Left ventricle myocardium inferior (tissue), 1 donor: ENCODE measurements around the gene NDE1. TPM values are rescaled to one million over a fixed set of nuclear protein-coding genes. Genes with fewer than 3 reads are reported as not detected.

Source experiments
- DNase-seq: peaks from one replicate; pipeline ENCODE4 v3.0.0-alpha.2; 2020
- H3K27ac ChIP-seq: fragments of 200-600 bp; replicated peaks from 2 replicates; pipeline ENCODE4 v1.8.0; 2021
- H3K27me3 ChIP-seq: fragments of 200-600 bp; 2 replicates; pipeline ENCODE4 v1.8.0; 2021; ENCODE audit warnings: low read depth
- H3K36me3 ChIP-seq: fragments of 200-600 bp; 2 replicates; pipeline ENCODE4 v1.8.0; 2021
- H3K4me1 ChIP-seq: fragments of 200-600 bp; 2 replicates; pipeline ENCODE4 v1.8.0; 2021
- H3K4me3 ChIP-seq: fragments of 200-600 bp; 2 replicates; pipeline ENCODE4 v1.8.0; 2021; ENCODE audit warnings: mild to moderate bottlenecking, moderate library complexity
- H3K9me3 ChIP-seq: fragments of 200-600 bp; replicated peaks from 2 replicates; pipeline ENCODE4 v1.8.0; 2021
- intact Hi-C: fragments of 100-400 bp; cut with micrococcal nuclease; formaldehyde crosslinking; loops from one replicate; pipeline ENCODE4 v1.11.0; 2022
- total RNA-seq: library from RNA; stranded (reverse); fragmentation: NEBNext Ultra II Directional; extraction: Animal tissue kit (Norgen Biotek cat#: 25700); gene quantifications from one replicate; pipeline ENCODE4 v1.2.1, GENCODE V29; 2021
- TF ChIP-seq, protein P1 (sequence below): fragments of 200-600 bp; IDR thresholded peaks from 2 replicates; pipeline ENCODE4 v1.8.0; 2021; ENCODE audit warnings: antibody characterized with exemption, mild to moderate bottlenecking, borderline replicate concordance
- donor health status: DM: no; HTN: yes; CAD: no; lungs with severe emphysema.

The NDE1 gene
- total RNA-seq, 1 donor from 2014 or later: 16.3 TPM

DNA sequence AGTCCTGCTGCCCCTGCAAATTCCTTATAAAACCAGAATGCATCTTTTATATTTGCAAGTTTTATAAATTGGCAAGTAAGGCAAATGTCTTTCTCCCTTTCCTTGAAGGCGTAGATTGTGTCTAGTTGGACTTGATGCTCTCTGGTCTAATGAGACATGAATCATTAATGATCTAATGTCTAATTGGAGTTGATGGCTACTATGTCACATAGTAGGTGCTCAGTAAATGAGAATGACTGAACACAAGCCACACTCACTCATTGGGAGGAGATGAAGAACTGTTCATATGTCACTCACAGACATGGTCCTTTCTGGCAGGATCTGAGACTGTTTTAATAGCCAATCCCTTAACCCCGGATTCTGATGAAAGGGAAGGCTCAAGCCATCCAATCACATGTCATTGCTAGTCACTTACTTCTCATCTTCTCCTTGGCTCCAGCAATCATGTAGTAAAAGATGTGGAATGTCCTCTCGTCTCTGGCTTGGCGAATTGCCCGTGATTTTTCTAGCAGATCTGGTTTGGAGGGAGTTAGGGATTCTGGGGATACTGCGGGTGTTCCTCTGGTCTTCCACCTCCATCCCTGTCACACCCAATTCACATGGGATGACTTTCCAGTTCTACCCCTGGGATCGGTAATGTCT lies 125.7 kb downstream of the NDE1 start:
- peaks cover 2% of the 10 kb centered on the region for H3K4me1 ChIP-seq
- intact Hi-C loops: no loop called here
- no peak overlapping the region for H3K4me3 ChIP-seq
- TF ChIP-seq, protein P1, sequence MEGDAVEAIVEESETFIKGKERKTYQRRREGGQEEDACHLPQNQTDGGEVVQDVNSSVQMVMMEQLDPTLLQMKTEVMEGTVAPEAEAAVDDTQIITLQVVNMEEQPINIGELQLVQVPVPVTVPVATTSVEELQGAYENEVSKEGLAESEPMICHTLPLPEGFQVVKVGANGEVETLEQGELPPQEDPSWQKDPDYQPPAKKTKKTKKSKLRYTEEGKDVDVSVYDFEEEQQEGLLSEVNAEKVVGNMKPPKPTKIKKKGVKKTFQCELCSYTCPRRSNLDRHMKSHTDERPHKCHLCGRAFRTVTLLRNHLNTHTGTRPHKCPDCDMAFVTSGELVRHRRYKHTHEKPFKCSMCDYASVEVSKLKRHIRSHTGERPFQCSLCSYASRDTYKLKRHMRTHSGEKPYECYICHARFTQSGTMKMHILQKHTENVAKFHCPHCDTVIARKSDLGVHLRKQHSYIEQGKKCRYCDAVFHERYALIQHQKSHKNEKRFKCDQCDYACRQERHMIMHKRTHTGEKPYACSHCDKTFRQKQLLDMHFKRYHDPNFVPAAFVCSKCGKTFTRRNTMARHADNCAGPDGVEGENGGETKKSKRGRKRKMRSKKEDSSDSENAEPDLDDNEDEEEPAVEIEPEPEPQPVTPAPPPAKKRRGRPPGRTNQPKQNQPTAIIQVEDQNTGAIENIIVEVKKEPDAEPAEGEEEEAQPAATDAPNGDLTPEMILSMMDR: no peak
- no peaks in the 10 kb centered on the region for H3K9me3 ChIP-seq
- H3K27ac ChIP-seq: no peak overlapping the region
- H3K27me3 ChIP-seq: peaks cover 49% of the 10 kb centered on the region
- DNase-seq: no peak
- no peaks in the 10 kb centered on the region for H3K36me3 ChIP-seq

Other genes starting within 250 kb of the NDE1 start
- 75.3 TPM for gene BMERB1, start 215.7 kb upstream of the NDE1 start, total RNA-seq
- gene MARF1, start 7.1 kb upstream of the NDE1 start, total RNA-seq: 46.0 TPM
- 15.6 TPM for gene MYH11, start 206.8 kb downstream of the NDE1 start, total RNA-seq
- gene CEP20, start 238.4 kb downstream of the NDE1 start, total RNA-seq: 30.7 TPM